KMS-11 (cell line): ENCODE measurements around the gene PIP4K2A.
A peak's percentile ranks its signal among the peaks of the same experiment; 100 is the strongest.

Experiments
- H2AFZ ChIP-seq: fragments of 200-600 bp; sonication (generic); 2 replicates; pipeline ENCODE4 v1.6.1; 2016; ENCODE audit warnings: antibody characterized with exemption, mixed run types, low read depth
- H3K27ac ChIP-seq: fragments of 200-600 bp; sonication (generic); 2 replicates; pipeline ENCODE4 v1.6.1; 2016; ENCODE audit warnings: mild to moderate bottlenecking, mixed run types
- H3K27me3 ChIP-seq: fragments of 200-600 bp; sonication (generic); 2 replicates; pipeline ENCODE4 v1.6.1; 2017; ENCODE audit warnings: mild to moderate bottlenecking, low read depth, mixed run types, moderate library complexity; ENCODE audit not compliant: insufficient read depth
- H3K36me3 ChIP-seq: fragments of 200-600 bp; sonication (generic); 2 replicates; pipeline ENCODE4 v1.6.1; 2017; ENCODE audit warnings: mild to moderate bottlenecking, mixed run types; ENCODE audit not compliant: insufficient read depth
- H3K4me1 ChIP-seq: fragments of 200-600 bp; sonication (generic); 2 replicates; pipeline ENCODE4 v1.6.1; 2016; ENCODE audit warnings: mild to moderate bottlenecking, low read depth, mixed run types; ENCODE audit not compliant: poor library complexity, severe bottlenecking
- H3K4me2 ChIP-seq: fragments of 200-600 bp; sonication (generic); 2 replicates; pipeline ENCODE4 v1.7.0; 2016; ENCODE audit warnings: mild to moderate bottlenecking, mixed run types
- H3K4me3 ChIP-seq: fragments of 200-600 bp; sonication (generic); IDR thresholded peaks from 2 replicates; pipeline ENCODE4 v1.6.1; 2017; ENCODE audit warnings: low read depth, low read length, mixed read lengths; ENCODE audit not compliant: insufficient read depth
- H3K79me2 ChIP-seq: fragments of 200-600 bp; sonication (generic); 2 replicates; pipeline ENCODE4 v1.6.1; 2016; ENCODE audit warnings: low read depth, mixed run types; ENCODE audit not compliant: insufficient read depth
- H3K9ac ChIP-seq: fragments of 200-600 bp; sonication (generic); 2 replicates; pipeline ENCODE4 v1.6.1; 2016; ENCODE audit warnings: mild to moderate bottlenecking, mixed run types
- H4K20me1 ChIP-seq: fragments of 200-600 bp; sonication (generic); 2 replicates; pipeline ENCODE4 v1.6.1; 2016; ENCODE audit warnings: mild to moderate bottlenecking, mixed run types; ENCODE audit not compliant: insufficient read depth
- TF ChIP-seq, protein P1 (sequence below): fragments of 200-600 bp; sonication (generic); conservative IDR thresholded peaks from 2 replicates; pipeline ENCODE4 v1.6.1; 2017; ENCODE audit warnings: low read depth, mild to moderate bottlenecking, antibody characterized with exemption, low read length, moderate library complexity, mixed read lengths

The PIP4K2A gene

DNA sequence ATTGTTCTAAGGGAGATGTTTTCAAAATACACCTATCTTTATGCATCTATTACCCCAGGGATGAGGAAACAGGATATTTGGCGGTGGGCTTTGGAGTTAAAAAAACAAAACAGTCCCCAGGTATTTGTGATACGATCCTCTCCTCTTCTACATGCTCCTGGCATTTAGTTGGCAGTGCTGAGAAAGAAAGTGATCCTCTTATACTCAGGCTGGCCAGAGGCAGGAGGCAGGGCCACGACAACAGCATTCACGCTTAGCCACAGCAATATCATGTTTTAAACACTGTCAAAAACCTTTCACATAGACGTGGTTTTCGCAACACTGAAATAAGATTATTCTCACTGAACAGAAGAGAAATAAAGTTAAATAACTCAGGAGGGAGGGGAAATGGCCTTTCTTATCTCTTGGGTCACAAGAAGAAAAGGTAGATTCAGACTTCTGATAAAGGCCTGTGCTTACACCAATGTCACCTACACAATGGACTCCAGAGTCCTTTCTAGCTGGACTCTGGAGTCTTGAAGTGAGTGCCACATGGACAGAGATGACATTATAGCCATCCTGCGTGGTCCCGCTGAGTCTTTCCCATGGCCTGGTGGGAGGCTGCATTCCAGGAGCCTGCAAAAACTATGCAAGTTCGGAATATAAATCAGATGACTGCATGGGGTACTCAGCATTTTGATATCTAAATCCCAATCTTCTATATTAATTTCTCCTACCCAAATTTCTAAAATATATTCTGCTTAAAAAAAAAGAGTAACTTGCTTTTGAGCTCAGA, 88.7 kb downstream of the PIP4K2A start:
- H3K4me1 ChIP-seq, result peaks cover 94% of the 10 kb centered on the region
- no peak overlapping the region for H3K9ac ChIP-seq
- no peaks in the 10 kb centered on the region for H3K27me3 ChIP-seq
- H3K27ac ChIP-seq, result no peak overlapping the region
- no peaks in the 10 kb centered on the region for H3K36me3 ChIP-seq
- TF ChIP-seq, protein P1, sequence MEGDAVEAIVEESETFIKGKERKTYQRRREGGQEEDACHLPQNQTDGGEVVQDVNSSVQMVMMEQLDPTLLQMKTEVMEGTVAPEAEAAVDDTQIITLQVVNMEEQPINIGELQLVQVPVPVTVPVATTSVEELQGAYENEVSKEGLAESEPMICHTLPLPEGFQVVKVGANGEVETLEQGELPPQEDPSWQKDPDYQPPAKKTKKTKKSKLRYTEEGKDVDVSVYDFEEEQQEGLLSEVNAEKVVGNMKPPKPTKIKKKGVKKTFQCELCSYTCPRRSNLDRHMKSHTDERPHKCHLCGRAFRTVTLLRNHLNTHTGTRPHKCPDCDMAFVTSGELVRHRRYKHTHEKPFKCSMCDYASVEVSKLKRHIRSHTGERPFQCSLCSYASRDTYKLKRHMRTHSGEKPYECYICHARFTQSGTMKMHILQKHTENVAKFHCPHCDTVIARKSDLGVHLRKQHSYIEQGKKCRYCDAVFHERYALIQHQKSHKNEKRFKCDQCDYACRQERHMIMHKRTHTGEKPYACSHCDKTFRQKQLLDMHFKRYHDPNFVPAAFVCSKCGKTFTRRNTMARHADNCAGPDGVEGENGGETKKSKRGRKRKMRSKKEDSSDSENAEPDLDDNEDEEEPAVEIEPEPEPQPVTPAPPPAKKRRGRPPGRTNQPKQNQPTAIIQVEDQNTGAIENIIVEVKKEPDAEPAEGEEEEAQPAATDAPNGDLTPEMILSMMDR, result no peak
- peak overlapping the region; percentile 99; the same call in 1 of the 2 replicates for H3K4me2 ChIP-seq
- H2AFZ ChIP-seq, result no peak overlapping the region
- H3K79me2 ChIP-seq, result peaks cover 90% of the 10 kb centered on the region
- H4K20me1 ChIP-seq, result no peaks in the 10 kb centered on the region
- H3K4me3 ChIP-seq, result no peak overlapping the region

DNA sequence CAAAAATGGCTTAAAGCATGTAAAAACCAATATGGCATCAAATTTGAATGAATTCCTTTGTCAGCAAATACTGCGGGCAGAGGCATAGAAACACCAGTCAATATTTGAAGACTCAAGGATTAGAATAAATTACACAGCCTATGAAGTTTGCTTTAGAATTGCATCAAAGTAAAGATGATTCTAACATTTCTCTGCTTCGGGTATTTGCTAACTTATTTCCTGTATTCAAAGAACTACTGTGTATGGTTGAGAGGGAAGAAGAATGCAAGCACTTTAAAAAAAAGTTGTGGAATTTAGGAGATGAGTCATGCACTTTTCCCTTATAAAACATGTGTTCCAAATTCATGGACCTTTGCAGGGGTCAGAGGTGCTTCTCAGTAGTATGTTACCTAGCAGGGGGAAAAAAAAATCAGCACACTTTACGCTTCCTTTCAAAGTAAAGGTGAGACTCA, 90.1 kb downstream of the PIP4K2A start:
- Histone ChIP-seq H3K79me2 (peaks cover 99% of the 10 kb centered on the region), H4K20me1 (no peaks in the 10 kb centered on the region), H3K9ac (no peak overlapping the region), H3K36me3 (no peaks in the 10 kb centered on the region), H3K4me1 (peaks cover 98% of the 10 kb centered on the region), H3K27ac (no peak overlapping the region), H2AFZ (no peak overlapping the region), H3K4me2 (peak overlapping the region; percentile 14; the same call in 1 of the 2 replicates), H3K27me3 (no peaks in the 10 kb centered on the region), H3K4me3 (no peak overlapping the region)
- TF ChIP-seq, protein P1, result no peak

DNA sequence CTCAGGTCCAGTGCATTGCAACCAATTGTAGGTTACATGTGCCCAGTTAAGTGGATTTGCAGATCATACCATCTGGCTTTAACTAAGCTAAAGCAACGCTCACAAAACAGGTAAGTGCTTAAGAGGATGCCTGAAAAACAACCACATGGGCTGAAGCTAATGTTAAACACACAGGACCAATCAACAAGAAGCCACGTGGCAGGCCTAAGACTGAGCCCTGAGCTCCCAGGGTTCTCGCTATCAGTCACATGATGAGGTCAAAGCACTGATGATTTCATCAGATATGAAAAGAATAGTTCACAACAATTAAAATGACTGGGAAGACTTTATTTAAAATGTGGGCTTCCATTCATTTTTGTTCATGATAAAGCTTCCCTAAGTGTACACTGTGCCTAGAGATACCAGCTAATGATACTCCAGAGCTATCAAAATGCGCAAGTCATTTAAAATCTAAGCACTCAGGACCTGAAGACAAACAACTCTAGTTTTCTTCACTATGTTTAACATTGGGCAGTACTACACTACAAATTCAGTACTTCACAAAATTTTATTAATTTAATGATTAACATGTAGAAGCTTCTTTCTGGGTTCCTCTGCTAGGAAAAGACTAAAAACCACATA, 90.6 kb downstream of the PIP4K2A start:
- Histone ChIP-seq H3K36me3 (no peaks in the 10 kb centered on the region), H3K27ac (no peak overlapping the region), H3K4me2 (peak overlapping the region; percentile 7; the same call in 1 of the 2 replicates), H3K79me2 (peaks cover 99% of the 10 kb centered on the region), H3K4me1 (peaks cover 98% of the 10 kb centered on the region), H3K27me3 (no peaks in the 10 kb centered on the region), H2AFZ (no peak overlapping the region), H3K9ac (no peak overlapping the region), H3K4me3 (no peak overlapping the region), H4K20me1 (no peaks in the 10 kb centered on the region)
- TF ChIP-seq, protein P1, result no peak

DNA sequence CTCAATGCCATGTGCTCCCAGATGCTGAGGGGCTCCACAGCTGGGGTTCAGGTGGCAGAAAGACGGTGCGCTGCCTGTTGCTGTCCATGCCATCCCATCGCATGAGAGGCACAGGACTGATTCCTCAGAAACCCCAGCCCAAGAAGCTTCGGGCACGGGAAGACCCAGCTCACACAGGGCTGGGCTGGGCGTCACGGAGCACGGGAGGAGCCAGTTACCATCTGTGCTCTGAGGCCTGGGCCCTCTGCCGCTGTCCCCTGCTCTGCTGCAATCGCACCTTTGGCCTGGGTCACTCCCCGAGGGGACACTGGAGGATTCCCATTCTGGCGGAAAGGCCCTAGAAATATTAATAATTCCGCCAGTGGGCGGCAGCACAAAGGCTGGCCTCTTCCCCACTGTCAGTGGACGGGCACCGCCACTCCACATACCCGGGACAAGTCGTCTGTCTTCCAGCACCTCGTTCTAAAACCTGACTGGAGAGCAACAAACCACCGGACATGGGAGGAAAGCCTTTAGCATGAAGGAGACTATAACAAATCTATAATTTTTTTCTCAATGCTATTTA, 92.1 kb downstream of the PIP4K2A start:
- Histone ChIP-seq H2AFZ (no peak overlapping the region), H3K9ac (no peak overlapping the region), H3K79me2 (peaks cover 99% of the 10 kb centered on the region), H3K4me1 (peaks cover 98% of the 10 kb centered on the region), H3K4me2 (no peak overlapping the region), H3K4me3 (no peak overlapping the region), H3K36me3 (no peaks in the 10 kb centered on the region), H3K27me3 (no peaks in the 10 kb centered on the region), H3K27ac (no peak overlapping the region), H4K20me1 (no peaks in the 10 kb centered on the region)
- TF ChIP-seq, protein P1, result no peak
